Activated CD4-positive, alpha-beta T cell treated with anti-CD3 and anti-CD28 coated beads, Interleukin-10, Interleukin-2, amounts not matched to agents 100 ng/mL and 50 ng/mL, durations not matched to agents 16 hours and 8 hours (primary cell): Measurements from ENCODE around the gene CCDC88B.
"Not testable (repeated sequence)": the region's sequence is repeated elsewhere in the genome, so short reads cannot be mapped to it uniquely, and the experiment has no call there.

ENCODE experiments used
- DNase-seq: peaks from one replicate; pipeline ENCODE4 v3.0.0-alpha.2; 2020

The CCDC88B gene

DNA sequence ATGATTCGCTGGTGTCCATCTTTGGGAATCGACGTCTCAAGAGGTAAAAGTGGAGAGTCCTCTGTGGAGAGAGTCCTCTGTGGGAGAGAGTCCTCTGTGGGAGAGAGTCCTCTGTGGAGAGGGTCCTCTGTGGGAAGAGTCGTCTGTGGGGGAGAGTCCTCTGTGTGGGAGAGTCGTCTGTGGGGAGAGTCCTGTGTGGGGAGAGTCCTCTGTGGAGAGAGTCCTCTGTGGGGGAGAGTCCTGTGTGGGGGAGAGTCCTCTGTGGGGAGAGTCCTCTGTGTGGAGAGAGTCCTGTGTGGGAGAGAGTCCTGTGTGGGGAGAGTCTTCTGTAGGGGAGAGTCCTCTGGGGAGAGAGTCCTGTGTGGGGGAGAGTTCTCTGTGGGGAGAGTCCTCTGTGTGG is 19.0 kb upstream of the CCDC88B start:
- no peak for DNase-seq

DNA sequence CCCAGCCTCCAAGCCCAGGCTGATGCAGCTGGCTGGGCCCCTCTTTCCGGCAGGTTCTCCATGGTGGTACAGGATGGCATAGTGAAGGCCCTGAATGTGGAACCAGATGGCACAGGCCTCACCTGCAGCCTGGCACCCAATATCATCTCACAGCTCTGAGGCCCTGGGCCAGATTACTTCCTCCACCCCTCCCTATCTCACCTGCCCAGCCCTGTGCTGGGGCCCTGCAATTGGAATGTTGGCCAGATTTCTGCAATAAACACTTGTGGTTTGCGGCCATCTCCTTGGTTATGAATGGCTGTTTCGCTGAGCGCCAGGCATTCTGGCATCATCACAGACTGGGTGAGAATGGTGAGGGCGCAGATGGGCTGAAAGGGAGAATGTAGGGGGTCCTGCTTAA is 18.5 kb upstream of the CCDC88B start:
- no peak for DNase-seq

DNA sequence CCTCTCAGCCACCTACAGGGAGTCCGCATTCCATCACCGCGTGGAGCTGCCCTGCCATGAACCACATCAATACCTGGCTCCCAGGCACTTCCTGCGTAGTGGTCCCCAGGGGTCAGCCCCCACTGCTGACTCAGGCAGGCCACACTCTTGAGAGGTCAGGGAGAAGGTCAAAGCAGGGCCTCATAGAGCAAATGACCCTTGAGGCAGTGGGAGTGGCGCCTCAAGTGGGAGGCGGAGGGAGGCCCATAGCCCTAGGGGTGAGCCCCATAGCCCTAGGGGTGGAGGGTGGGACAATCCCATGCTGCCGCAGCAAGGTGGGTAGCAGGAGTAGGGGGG is 17.1 kb upstream of the CCDC88B start:
- no peak for DNase-seq

DNA sequence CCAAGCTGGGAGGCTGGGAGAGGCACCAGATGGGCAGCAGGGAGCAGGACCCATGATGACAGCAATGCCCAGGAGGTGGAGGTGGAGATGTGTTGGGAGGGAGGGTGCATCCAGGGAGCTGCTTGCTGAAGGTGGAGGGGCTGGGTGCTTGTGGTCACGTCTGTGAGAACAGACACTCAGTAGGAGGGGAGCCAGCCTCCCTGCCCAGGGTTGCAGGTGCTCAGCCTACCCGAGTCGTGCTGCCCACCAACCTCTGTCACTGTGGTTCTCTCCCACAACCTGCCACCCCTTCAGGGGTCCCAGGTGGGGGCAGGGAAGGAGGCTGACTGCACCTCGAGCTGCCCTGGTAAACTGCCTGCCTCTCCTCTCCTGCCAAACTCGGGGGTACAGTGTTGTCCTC is 16.6 kb upstream of the CCDC88B start:
- no peak for DNase-seq

DNA sequence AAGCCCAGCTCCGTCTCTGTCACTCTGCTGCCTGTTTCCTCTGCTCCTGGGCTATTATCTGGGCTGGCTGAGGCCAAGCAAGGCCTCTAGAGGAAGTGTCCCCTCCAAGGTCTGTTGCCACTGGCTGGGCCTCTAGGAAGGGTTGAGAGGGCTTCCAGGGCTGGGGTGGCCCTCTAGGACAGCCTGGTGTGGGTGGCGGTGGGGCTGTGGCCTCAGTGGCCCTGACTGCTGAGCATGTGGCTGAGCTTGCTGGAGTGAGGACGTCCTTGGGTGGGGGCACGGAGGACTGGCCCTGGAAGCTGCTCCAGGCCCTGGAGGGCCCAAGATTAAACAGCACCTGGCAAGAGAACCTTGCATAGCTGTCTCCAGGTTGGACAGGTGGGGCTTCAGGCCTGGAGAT is 16.0 kb upstream of the CCDC88B start:
- DNase-seq: not testable (repeated sequence)

DNA sequence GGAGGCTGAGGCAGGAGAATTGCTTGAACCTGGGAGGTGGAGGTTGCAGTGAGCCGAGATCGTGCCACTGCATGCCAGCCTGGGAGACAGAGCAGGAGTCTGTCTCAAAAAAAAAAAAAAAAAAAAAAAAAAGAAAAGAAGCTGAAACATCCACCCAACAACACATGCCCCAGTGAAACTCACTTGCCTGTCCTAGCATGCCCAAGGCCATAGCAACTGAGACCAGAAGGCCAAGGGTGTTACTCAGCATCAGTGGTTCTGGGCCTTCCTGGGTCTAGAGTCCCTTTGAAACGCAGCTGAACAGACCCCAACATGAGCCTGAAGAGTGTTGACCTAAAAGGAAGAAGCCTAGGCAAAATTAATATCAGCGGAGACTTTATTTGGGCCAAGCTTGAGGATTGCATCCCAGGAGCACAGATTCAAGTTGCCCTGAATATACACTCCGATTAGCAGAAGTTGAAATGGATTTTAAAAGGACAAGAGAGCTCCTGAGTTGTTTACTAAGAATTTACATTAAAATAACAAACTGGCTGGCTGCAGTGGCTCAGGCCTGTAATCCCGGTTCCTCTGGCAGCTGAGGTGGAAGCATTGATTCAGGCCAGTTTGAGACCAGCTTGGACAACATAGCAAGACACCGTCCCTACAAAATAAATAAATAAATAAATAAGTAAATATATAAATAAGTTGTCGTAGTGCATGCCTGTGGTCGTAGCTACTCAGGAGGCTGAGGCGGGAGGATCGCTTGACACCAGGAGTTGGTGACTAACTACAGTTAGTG is 15.1 kb upstream of the CCDC88B start:
- DNase-seq: no peak

DNA sequence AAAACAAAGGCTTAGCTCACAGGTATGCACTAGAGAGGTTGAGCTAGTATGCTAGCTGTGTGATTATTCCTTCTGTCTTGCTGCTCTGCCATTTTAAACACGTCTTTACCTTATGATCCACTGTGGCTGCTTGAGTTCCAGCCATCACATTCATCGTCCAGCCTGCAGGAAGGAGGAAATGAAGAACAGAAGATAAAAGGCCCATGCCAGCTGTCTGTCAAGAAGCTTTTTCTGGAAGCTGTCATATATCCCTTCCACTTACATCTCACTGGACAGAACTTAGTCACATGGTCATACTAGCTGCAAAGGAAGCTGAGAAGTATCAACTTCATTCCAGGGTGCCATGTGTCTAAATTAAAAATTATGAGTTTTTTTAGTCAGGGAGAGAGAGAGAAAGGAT is 12.6 kb upstream of the CCDC88B start:
- no peak for DNase-seq

DNA sequence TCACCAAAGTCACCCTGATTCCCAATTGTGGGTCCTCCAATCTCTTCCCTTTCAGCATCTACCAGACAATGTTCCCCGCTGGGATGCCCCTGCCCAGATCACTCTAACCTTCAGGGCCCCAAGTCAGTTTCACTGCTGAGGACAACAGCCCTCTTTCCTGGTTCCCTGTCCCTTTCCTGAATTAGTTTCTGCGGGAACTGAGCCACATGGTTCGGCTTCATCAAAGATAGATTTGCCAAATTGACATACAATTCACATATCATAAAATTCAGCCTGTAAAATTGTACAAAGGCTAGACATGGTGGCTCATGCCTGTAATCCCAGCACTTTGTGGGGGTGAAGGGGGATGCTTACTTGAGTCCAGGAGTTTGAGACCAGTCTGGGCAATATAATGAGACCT is 12.0 kb upstream of the CCDC88B start:
- no peak for DNase-seq

DNA sequence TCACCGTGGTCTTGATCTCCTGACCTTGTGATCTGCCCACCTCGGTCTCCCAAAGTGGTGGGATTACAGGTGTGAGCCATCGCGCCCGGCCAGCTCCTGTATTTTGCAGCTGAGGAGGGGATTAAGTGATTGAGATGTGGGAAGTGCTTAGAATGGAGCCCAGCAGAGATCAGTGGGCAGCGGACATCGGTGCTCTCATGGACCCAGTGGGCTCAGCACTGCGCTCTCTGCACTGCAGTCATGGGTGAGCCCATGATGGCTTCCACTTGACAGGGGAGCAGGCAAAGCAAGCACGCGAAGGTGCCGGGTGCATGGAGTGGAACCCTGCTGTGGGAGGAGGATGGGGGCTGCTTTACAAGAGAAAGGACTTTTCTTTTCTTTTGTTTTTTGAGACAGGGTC is 9.1 kb upstream of the CCDC88B start:
- DNase-seq: no peak

DNA sequence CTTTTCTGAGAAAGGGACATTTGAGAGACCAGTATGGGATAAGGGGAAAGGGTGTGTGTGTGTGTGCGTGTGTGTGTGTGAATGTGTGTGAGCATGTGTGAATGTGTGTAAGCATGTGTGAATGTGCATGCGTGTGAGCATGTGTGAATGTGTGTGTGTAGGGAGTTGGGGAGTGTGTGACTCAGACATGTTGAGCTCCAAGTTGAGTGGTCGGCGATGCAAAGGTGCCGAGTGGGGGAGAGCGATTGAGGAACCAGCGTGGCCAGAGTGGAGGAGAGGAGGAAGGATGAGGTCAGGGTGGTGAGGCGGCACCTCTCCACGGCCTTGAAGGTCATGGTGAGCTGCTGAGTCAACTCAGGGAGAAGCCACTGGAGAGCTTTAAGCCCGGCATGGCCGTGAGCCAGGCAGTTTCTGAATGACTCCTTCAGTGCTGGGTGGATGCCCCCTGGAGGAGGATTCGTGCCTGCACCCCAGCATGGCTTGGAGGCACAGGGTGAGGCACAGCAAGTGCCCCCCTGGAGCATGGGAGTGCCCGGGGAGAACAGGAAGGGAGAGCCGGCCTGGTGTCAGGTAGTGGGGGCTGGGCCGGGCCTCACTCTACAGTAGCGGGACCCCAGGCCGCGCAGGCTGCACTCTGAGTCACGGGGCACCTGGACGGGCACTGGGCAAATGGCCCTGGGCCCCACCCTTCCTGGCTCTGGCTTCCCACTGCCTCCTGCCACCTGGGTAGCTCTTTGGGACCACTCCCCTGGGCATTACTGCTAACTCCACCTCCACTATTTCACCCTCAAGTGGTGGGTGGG is 8.2 kb upstream of the CCDC88B start:
- peak; percentile 94 for DNase-seq

DNA sequence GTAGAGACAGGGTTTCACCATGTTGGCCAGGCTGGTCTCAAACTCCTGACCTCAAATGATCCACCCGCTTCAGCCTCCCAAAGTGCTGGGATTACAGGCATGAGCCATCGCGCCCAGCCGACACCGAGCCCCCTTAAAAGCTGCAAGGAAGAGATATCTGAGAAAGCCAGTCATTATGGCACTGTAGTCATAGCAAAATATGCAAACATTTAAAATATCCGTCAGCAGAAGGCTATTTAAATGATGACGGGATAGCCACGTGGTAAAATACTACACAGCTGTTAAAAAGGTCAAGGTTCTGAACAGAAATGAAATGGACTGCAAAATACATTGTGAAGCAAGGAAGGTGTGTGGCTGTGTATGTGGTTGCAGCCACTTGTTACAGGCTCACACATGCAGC is 6.4 kb upstream of the CCDC88B start:
- DNase-seq: no peak

DNA sequence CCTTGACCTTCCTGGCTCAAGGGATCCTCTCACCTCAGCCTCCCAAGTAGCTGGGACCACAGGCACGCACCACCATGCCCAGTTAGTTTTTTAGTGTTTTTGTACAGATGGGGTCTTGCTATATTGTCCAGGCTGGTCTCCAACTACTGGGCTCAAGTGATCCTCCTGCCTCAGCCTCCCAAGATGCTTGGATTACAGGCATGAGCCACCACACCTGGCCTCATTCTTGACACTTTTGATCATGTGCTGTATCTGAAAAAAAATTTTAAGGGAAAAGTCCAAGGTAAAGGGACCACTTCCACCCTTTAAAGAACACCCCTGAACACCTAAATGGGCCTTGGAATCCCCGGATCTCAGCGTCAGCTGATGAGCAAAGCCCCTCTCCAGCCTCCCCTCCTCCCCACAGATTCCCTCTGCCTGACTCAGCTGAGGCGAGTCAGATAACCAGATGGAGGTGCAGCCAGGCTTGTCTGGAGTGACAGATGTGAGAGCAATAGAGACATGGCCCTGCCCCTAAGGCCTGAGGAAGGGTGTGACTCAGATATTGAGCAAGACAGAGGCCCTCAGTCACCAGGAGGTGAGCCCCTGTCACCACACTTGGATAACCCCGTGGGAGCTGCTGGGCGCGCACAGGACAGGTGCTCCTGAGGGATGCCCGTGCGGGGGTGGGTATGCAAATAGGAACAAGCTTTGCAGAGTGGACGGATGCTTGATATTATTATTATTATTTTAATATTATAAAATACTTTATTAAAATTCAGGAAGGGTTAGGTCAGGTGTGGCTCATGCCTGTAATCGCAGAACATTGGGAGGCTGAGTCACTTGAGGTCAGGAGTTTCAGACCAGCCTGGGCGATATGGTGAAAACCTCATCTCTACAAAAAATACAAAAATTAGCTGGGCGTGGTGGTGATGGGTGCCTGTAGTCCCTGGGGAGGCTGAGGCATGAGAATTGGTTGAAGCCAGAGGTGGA is 5.0 kb upstream of the CCDC88B start:
- DNase-seq: peak; percentile 80

DNA sequence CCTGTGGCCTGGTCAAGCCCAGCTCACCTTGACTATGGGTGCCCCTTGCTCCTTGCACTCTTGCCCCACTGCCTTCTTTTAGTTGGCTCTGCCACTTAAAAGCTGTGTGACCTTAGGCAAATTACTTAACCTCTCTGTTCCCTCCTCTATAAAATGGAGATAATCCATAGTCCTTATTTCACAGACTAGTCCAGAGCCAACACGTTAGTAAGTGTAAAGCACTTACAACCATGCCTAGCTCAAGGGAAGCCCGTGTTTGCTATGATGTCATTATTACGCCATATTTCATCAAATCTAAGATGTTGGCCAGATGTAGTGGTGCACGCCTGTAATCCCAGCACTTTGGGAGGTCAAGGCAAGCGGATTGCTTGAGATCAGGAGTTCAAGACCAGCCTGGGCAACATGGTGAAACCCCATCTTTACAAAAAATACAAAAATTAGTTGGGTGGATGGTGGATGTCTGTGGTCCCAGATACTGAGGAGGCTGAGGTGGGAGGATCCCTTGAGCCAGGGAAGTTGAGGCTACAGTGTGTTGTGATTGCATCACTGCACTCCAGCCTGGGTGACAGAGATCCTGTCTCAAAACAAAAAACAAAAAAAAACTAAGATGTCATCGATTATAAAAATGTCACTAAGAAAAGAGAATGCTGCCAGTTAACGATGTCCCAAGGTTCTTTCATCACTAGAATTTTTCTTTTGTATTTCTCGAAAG is 2.3 kb upstream of the CCDC88B start:
- no peak for DNase-seq

DNA sequence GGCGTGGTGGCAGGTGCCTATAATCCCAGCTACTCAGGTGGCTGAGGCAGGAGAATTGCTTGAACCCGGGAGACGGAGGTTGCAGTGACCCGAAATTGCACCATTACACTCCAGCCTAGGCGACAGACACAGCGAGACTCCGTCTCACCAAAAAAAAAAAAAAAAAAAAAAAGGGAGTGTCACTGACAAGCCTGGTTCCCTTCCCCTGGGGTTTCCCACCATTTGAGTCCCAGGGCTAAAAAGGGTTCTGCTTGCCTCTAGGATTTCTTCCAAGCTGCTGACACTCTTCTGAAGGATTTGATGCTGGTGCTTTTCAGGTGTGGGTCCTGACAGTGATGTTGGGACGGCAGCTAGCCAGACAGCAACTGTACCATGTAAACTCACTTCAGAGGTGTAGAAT is 1.3 kb upstream of the CCDC88B start:
- DNase-seq: no peak

DNA sequence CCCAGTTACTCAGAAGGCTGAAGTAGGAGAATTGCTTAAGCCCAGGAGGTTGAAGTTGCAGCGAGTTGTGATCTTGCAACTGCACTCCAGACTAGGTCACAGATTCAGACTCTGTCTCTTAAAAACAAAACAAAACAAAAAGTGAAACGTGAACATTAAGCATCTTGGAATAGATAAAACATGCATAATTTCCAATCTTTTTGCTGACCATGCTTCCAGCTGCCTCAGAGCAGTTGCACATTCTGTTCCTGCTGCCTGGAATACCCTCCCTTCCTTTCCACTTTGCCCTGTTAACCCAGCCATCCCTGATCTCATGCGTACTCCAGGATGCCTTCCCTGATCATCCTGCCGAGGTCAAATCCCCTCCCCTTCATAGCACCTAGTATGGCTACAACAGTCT is 718 bp upstream of the CCDC88B start:
- no peak for DNase-seq

DNA sequence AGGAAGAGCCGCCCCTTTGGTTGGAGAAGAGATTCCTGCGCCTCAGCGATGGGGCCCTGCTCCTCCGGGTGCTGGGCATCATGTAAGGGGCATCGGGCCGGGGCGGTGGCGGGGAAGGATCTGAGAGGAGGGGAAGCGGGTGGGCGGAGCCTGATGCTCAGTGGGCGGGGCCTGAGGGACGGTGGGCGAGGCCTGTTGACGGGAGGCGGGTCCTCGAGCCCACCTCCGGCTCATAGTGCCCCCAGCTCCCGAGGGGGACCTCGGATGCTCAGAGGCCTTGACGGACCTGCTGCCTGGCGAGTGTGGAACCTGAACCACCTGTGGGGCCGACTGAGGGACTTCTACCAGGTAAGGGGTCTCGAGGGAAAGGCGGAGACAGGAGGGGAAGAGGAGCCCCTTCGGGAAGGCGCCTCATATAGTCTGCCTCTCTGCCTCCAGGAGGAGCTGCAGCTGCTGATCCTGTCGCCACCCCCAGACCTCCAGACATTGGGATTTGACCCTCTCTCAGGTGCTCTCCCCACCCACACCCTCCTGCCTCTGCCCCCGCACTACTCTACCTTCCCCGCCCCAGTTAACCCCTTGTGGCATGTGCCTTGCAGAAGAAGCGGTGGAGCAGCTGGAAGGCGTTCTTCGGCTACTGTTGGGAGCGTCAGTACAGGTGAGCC is 799 bp downstream of the CCDC88B start:
- peak; percentile 85 for DNase-seq

DNA sequence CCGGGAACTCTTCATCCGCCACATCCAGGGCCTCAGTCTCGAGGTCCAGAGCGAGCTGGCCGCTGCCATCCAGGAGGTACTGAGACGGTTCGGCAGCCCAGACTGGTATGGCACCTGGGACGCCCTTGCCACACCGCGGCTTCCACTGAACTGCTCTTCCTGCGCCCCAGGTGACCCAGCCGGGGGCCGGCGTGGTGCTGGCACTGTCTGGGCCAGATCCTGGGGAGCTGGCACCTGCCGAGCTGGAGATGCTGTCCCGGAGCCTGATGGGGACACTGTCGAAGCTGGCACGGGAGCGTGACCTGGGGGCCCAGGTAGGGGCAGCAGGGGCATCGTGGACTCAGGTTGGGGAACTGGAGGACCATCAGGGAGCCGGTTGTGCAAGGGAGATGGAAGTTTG is 1.4 kb downstream of the CCDC88B start:
- no peak for DNase-seq

DNA sequence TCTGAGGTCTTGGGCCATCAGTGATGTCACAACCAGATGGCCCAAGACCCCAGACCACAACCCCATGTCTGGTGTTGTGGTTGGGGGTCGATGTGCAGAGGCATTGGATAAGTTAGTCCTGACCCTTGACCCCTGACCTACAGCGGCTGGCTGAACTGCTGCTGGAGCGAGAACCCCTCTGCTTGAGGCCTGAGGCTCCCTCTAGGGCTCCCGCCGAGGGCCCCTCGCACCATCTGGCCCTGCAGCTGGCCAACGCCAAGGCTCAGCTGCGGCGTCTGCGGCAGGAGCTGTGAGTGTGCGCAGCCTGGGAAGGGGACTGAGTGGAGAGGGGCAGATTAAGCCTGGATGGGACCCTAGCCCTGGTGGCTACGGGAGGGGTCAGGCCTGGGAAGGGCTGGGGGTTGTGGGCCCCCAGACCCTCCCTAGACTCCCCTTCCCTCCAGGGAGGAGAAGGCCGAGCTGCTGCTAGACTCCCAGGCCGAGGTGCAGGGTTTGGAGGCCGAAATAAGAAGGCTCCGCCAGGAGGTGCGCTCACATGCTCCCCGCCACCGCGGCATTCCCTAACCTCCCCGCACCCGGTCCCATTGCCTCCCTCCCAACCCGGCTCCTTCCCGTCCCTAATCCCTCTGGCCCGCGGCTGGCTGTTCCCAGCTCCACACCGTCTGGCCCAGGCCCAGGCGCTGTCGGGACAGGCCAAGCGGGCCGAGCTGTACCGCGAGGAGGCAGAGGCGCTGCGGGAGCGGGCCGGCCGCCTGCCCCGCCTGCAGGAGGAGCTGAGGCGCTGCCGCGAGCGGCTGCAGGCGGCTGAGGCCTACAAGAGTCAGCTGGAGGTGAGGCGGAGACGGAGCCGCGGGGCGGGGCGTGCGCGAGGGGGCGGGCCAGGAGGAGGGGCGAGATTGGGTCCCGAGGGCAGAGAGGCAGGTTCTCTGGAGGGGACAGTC is 2.1 kb downstream of the CCDC88B start:
- DNase-seq: peak; percentile 94

DNA sequence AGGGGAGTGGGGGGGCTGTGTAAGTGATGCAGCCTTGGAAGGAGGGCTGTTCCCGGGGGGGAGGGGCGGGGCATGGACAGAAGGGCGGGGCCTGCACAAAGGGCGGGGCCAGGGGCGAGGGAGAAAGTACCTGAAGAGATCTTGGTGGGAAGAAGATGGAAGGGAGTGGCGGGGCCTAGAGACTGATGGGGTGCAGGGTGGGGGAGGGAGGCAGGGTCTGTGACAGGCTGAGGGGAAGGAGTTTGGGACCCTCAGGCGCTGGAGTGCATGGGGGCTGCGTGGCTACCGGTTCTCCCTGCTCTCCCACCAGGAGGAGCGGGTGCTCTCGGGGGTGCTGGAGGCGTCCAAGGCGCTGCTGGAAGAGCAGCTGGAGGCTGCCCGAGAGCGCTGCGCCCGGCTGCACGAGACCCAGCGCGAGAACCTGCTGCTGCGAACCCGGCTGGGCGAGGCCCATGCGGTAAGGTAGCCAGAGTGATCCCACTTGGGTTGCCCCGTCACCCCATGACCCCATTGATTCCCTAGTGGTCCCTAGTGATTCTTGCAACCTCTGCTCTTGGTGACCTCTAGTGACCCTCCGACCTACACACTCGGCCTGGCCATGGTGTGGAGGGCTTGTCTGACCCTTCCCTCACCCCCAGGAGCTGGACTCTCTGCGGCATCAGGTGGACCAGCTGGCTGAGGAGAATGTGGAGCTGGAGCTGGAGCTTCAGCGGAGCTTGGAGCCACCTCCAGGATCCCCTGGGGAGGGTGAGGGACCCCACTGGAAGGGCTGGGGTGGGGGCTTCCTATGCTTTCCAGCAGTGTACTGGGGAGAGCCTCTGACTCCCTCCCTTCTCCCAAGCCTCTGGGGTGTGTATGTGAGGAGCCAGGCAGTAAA is 3.1 kb downstream of the CCDC88B start:
- DNase-seq: no peak
